Adipose tissue (tissue), 3 donors: ENCODE measurements around the gene NKAIN2. TPM values are rescaled to one million over a fixed set of nuclear protein-coding genes. Genes with fewer than 3 reads are reported as not detected.
"Not testable (repeated sequence)": the region's sequence is repeated elsewhere in the genome, so short reads cannot be mapped to it uniquely, and the experiment has no call there.

Experiments used
- H3K27ac ChIP-seq: one replicate; pipeline ENCODE4 v1.5.1; 2013; ENCODE audit warnings: low read depth, low read length
- WGBS, 3 donors: extraction: QIAGEN DNeasy Blood & Tissue Kit; methylation state at CpG; one replicate each; pipeline ENCODE4 v1.1.7; 2013; 5-methylcytosine and 5-hydroxymethylcytosine counted together
- polyA plus RNA-seq, 3 donors: library from polyadenylated mRNA; stranded (reverse); fragments of 200-250 nt; gene quantifications; one replicate each; pipeline ENCODE4 v1.2.3, GENCODE V29; 2013
- donor health status: healthy with polysubstance abuse.
- donor health status: Bipolar disorder and iron deficiency.
- donor health status: healthy.

The NKAIN2 gene
- polyA plus RNA-seq, 3 donors, result 0.07 to 0.67 TPM; not detected in 1

DNA sequence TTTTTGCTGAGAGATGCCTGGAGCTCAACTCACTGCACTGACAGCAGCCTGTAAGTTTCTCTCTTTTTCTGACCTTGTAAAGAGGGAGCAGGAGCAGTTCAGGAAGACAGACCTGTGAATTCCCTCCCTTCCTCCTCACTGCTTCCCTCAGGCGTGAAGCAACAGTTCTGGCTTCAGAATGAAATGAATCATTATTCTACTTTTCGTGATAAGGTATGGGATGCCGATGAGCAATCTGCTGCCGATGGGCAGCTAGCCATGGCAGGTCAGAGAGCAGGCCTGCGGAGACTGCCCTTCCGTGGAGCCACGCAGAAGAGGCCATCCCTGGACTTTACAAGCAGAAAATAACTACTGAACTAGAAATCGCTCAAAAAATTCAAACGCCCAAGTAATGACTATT is 732.1 kb downstream of the NKAIN2 start:
- WGBS, 3 donors, result 51 to 63% (median 52%) methylated on average over 9 of the region's 9 CpGs
- H3K27ac ChIP-seq, result no peak overlapping the region

DNA sequence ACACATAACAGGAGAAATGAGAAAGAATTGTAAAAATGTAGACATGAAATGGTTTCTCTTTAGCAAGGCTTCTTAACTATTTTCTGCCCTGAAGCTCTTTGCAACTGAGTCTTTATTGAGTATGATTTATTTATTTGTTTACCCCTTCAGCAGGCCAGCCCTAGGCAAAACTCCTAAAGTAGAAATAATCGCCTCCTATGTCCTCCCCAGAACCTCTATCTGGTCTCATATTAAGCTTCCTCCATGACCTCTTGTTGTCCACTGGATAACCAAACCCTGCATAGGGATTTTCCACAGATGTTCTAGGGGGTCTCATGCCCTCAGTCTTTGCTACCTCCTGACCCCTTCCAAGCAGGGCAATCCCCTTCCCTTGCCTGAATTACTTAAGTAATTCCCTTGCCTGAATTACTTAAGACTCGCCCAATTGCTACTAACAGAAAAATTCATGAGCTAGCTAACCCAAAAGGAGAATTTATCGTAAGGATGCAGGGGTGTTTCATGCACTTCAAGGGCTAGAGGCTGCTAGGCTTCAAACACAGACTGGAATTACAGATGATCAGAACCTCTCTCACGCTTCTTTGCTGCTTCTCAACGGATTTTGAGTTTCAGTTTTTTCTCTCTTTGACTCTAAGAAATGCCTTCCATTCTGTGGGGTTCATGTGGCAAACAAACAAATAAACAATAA is 732.6 kb downstream of the NKAIN2 start:
- 70 to 83% (median 78%) methylated on average over 5 of the region's 5 CpGs for WGBS, 3 donors

DNA sequence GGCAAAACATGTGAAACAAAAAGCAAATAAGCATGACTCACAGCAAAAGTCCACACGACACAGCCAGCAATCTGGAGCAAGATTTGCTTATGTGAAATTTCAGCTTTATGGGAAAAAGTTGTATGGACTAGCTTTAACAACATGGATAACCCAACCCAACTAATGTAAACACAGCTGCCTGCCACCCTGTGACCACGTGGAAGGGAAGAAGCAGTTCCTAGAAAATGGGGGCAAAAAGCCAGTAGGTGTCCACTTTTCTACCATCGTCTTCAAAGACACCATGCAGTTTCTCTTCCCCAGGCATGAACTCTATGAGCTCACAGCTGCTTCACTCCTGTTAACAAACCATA is 733.2 kb downstream of the NKAIN2 start:
- no peak overlapping the region for H3K27ac ChIP-seq
- WGBS, 3 donors, result 25 to 58% (median 53%) methylated on average over 3 of the region's 3 CpGs

More for the DNA sequence above, 732.6 kb downstream of the NKAIN2 start:
- H3K27ac ChIP-seq, result no peak overlapping the region

DNA sequence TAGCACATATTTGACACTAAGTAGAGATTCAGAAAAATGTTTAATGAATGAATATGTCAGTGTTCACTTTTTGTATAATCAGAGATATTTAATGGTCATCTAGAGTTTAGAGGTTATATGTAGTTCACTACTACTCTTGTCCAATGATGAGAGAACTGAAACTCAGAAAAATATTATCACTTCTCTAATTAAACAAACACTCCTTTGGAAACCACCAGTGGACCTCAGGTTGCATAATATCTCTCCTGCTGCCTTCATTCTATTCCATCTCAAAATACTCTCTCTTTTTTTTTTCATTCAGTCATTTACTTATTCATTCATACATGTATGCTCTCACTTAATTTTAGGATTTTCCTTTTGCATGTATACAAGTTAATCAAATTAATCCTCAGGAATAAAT is 735.4 kb downstream of the NKAIN2 start:
- H3K27ac ChIP-seq, result no peak overlapping the region

DNA sequence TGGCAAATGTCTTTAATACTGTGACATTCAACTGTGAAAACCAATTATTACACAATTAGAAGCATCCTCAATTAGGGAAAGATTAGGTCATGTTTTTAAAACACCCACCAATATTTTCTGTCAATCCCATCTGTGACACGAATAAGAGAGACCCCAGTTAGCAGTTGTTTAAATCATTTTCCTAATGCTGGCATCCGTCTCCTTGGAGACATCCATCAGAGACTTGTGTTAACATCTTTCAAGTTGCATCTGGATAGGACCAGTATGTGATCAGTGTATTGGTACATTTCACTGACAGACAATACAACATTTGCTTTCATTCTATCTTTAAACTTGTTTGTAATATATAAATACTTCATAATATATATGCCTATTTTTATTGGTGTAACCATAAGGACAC is 737.9 kb downstream of the NKAIN2 start:
- 57 to 74% (median 67%) methylated on average over 2 of the region's 2 CpGs for WGBS, 3 donors
- H3K27ac ChIP-seq, result no peak overlapping the region

DNA sequence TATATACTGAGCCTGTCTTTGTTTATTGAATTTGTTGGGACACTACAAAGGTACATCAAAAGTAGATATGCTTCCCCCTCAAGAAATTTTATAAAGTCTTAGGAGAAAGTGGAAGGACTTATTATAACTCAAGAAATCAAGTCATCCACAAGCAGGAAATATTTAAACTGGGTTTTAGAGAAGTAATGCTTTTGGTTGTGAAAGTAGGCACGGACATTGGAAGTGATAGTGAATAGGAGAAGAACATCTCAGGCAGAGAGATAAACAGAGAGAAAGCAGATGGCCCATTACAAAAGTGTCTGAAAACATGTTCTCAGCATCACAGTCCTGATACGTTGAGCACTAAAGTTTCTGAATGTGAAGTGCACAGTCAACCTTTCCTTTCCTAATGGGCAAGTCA is 742.9 kb downstream of the NKAIN2 start:
- no peak overlapping the region for H3K27ac ChIP-seq
- 23 to 64% (median 46%) methylated on average over 2 of the region's 2 CpGs for WGBS, 3 donors

DNA sequence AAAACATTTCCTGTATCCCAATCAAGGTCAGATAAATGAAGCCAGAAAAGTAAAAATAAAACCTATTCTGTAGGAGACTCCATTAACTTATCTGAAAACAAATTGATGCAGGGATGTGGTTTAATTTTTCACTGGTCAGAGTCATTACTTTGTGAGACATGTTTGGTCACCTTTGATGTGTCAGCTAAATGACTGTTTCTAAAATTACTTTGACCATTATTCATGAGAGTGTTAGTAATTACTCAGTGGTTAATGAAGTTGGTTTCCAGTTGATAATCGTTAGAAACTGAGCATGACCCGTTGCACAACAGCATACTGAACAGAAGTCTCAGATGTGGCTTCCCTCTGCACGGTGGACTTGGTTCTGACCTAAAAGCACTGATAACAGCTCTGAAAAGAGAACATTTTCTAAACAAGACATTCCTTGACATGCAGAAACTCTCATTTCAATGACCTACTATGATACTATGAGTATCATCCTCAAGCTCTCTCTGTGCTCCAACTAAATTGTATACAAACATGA is 748.1 kb downstream of the NKAIN2 start:
- 27 to 84% (median 58%) methylated on average over 3 of the region's 3 CpGs for WGBS, 3 donors
- no peak overlapping the region for H3K27ac ChIP-seq

DNA sequence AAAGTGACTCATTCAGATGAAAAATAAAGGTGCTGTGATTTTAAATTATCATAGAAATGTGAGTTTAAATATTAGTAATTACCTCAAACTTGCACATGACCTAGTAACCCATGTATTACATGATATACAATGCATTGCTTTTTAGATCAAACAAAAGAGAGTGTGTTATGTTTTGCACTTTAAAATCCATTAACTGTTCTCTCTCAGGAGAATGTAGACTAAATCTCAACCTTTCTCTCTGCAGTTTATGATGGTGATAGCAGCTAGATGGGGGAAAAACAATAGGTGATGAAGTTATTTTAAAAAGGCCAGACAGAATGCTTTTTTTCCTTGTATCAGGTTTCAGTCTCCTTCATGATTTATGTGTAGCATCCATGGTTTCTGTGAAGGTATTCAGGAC is 754.2 kb downstream of the NKAIN2 start:
- H3K27ac ChIP-seq, result no peak overlapping the region

DNA sequence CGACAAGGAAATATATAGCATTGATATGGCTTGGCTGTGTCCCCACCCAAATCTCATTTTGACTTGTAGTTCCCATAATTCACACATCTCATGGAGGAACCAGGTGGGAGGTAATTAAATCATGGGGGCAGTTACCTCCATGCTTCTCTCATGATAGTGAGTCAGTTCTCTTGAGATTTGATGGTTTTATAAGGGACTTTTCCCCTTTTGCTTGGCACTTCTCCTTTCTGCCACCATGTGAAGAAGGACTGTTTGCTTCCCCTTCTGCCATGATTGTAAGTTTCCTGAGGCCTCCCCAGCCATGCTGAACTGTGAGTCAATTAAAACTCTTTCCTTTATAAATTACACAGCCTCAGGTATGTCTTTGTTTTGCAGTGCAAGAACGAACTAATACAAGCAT is 756.4 kb downstream of the NKAIN2 start:
- WGBS, 3 donors, result 68 to 87% (median 86%) methylated on average over 2 of the region's 2 CpGs
- not testable (repeated sequence) for H3K27ac ChIP-seq

DNA sequence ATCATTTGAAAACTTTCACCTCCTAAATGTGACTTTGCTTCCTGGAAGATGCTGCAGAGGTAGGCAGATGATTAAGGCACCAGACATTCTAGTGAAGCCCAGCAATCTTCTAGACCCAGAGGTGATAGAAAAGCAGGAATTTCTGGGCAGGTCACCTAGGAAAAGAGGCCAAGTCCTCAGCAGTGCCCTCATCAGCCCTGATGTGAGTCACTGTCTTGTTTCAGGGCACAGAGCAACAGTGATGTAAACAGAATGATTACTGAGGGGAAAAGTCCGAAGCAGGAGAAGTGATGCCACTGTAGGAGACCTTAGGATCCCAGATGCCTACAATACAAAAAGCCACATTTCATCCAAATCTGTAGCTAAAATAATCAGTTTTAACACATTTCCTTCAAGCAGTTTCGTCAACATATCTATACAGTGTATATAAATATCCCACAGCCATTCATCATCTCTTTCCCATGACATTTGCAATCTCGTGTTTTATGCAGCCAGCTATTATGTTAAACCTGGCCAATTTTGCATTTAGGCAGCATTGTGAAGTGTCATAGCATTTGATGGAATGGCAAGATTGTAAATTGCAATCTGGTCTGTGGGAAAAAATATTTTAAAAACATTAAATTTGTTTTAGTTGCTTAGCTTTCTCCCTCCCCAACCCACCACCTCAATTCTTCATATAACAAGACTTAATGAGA is 757.4 kb downstream of the NKAIN2 start:
- H3K27ac ChIP-seq, result no peak overlapping the region
- WGBS, 3 donors, result 46 to 60% (median 56%) methylated on average over 3 of the region's 3 CpGs

DNA sequence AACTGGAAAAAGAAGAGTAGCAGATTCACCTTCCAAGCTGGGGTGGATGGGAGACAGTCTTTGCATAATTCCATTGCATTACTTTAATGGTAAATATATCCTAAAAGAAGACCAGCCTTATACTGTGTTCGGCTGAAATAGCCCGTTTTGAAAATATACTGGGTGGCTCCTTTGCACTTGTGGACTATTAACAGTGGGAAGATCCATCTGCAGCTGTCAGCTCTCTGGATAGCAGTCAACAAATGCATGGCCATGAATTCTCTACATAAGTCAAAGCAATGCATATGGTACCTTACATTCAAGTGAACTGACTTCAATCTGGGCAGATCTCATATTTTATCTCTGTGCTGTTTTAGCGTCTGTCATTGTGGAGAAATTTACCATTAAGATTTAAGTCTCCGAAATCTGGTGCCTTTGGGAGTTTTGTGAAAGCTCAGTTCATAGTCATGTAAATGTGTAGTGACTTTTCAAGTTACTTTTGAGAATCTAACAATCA is 758.0 kb downstream of the NKAIN2 start:
- H3K27ac ChIP-seq, result no peak overlapping the region
- 59 to 79% (median 78%) methylated on average over 4 of the region's 4 CpGs for WGBS, 3 donors

DNA sequence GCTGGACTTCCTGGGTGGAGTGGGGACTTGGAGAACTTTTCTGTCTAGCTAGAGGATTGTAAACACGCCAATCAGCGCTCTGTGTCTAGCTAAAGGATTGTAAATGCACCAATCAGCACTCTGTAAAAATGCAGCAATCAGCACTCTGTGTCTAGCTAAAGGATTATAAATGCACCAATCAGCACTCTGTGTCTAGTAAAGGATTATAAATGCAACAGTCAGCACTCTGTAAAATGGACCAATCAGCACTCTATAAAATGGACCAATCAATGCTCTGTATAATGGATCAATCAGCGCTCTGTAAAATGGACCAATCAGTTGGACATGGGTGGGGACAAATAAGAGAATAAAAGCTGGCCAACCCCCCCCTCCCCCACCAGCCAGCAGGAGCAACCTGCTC is 760.5 kb downstream of the NKAIN2 start:
- WGBS, 3 donors, result 86 to 91% (median 90%) methylated on average over 3 of the region's 3 CpGs
- H3K27ac ChIP-seq, result not testable (repeated sequence)

DNA sequence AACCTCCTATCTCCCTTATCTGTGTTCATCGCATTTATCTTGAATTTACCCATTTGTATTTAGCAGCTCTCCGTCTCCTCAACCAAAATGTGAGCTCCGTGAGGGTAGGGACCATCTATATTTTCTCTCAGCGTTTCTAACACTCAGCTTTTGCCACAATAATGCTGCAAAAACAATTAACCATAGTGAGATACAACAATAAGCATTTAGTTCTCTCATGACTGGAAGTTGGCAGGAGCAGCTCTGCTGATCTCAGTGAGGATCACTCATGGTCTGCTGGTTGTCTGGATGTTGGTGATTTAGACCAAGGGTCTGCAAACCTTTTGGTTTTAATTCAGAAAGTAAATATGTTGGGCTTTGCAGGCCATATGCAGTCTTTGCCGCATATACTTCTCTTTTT is 763.7 kb downstream of the NKAIN2 start:
- 71 to 85% (median 77%) methylated on average over 5 of the region's 5 CpGs for WGBS, 3 donors
- H3K27ac ChIP-seq, result no peak overlapping the region

DNA sequence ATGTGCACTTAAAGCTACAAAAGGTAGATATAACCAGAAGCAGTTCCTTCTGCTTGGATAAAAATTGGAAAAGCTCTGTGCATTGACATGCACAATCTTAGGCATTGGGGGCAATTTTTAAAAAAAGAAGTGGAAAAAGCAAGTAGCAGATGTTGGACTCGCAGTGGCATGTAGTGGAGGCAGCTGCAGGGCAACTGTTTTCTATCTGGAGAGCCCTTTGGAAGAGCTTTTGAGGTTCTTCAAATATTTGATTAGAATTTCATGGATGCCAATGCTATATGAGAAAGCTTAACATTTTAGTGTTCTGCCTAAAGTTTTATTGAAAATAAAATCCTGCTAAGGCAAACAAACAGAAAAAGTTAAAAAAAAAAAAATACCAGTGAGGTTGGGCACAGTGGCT is 770.3 kb downstream of the NKAIN2 start:
- WGBS, 3 donors, result 56 to 85% (median 73%) methylated on average over 1 of the region's 1 CpG

DNA sequence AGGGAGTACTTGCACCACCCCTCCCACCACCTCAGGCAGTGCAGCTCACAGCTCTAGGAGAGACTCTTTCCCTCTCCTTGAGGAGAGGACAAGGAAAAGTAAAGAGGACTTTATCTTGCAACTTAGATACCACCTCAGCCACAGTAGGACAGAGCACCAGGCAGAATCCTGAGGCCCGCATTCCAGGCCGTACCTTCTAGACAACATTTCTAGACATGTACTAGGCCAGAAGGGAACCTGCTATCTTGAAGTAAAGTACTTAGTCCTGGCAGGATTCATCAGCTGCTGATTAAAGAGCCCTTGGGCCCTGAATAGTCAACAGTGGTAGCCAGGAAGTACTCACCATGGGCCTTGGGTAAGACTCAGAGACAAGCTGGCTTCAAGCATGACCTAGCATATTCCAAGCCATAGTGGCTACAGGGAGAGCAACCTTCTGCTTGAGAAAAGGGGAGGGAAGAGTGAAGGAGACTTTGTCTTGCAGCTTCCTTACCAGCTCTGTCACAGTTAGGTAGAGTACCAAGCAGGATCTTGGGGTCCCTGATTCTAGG is 774.1 kb downstream of the NKAIN2 start:
- H3K27ac ChIP-seq, result no peak overlapping the region
- WGBS, 3 donors, result 85 to 100% (median 95%) methylated on average over 2 of the region's 2 CpGs

More for the DNA sequence above, 770.3 kb downstream of the NKAIN2 start:
- no peak overlapping the region for H3K27ac ChIP-seq

DNA sequence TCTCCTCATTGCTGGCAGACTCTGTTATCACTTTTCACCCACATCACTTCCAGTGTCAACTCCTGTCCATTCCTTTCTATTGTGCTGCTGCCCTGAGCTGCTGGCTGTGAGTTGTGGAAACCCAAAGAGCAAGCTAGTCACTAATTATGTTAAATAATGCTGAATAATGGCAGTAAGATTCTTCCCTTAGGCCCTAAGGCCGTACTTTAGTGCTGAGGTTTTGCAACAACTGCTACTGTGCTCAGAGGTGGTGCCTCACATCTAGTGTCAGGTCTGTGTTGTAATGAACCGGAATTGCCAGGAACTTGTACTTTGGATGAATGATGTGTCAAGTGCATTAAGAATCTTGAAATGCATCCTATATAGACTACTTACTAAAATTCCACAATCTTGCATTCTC is 786.3 kb downstream of the NKAIN2 start:
- WGBS, 3 donors, result 37 to 46% (median 45%) methylated on average over 2 of the region's 2 CpGs

DNA sequence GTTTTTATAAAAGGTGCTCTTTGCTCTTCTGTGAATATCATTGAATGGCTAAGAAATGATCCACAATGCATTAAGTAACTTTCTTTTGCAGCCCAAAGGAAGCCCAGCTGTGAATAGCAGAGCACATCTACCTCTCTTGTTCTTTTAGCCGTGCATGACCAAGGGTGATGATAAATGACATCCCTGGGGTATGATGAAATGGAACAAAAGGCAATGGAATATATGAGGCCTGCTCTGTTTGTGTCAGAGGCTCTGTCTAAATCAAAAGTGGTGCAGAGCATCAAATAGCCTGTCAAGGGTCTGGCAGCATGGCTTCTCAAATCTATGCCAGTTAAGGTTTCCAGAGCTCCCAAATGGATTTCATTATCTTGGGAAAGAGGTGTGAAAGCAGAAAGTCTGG is 796.0 kb downstream of the NKAIN2 start:
- 45 to 56% (median 54%) methylated on average over 1 of the region's 1 CpG for WGBS, 3 donors
- no peak overlapping the region for H3K27ac ChIP-seq

More for the DNA sequence above, 786.3 kb downstream of the NKAIN2 start:
- H3K27ac ChIP-seq, result no peak overlapping the region

DNA sequence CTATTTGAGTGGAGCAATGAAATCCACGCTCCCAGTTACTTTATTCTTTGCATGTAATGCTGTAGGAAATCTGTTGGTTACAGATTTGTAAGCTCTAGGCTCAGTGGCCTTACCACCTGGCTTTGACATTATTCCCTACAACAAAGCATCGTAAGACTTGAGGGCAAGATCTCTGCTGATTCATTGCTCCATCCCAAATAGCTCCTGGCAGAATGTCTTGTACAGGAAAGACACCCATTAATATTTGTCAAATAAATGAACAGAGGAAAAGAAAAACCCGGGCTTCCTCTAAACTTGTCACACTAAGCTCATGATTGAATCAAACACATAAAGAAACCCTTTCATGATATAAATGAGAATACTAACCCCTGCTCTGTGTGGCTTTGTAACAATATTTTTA is 801.1 kb downstream of the NKAIN2 start:
- H3K27ac ChIP-seq, result no peak overlapping the region
- WGBS, 3 donors, result 46 to 50% (median 49%) methylated on average over 3 of the region's 3 CpGs

DNA sequence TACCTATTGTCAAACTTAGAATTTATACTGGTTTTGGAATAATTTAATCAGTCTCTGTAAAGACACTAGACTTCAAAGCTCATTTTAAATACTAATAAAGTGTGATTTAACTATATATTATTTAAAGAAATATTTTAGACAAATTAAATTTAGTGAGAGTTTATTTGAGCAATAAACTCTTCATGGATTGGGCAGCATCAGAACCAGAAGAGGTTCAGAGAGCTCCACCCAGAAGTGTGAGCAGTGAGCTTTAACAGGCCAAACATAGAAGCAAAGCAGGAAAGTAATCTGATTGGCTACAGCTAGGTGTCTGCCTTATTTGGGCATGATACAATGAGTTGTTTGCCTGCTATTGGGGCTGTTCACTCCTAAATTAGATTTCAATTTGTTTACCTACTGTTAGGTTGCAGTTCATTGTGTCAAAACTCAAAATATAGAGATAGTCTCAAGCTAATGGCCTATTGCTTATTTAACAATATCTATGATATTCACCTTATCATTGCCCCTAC is 803.5 kb downstream of the NKAIN2 start:
- no peak overlapping the region for H3K27ac ChIP-seq
